AG10803 (cell line): ENCODE results near the gene STN1.

Source experiments
- DNase-seq: peaks from one replicate; pipeline ENCODE4 v3.0.0; 2010; ENCODE audit warnings: low read depth
- H3K4me3 ChIP-seq: 2 replicates; pipeline ENCODE4 v1.5.1; 2011; ENCODE audit warnings: mild to moderate bottlenecking, low read length, control low read depth
- TF ChIP-seq, protein P1 (sequence below): conservative IDR thresholded peaks from 2 replicates; pipeline ENCODE4 v1.5.1; 2011; ENCODE audit warnings: mild to moderate bottlenecking, low read length, control low read depth, inconsistent platforms

The STN1 gene

DNA sequence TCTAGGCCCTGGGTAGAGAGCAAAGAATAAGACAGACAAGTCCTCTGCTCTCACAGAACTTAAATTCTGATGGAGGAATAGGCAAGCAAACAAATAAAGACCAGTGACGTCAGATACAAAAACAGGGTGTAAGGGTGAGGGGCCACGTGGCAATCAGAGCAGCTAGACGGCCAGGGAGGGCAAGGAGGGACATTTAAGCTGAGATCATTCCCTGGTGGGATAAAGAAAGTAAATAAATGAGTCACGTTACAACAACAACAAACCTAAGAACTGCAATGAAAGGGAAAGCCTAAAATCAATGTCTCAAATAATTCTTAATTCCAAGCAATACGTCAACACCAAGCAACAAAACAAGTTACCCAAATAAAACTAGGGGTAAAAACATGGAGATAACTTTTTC, 21.8 kb downstream of the STN1 start:
- no peak overlapping the region for H3K4me3 ChIP-seq
- peak; percentile 18 for DNase-seq
- TF ChIP-seq, protein P1, sequence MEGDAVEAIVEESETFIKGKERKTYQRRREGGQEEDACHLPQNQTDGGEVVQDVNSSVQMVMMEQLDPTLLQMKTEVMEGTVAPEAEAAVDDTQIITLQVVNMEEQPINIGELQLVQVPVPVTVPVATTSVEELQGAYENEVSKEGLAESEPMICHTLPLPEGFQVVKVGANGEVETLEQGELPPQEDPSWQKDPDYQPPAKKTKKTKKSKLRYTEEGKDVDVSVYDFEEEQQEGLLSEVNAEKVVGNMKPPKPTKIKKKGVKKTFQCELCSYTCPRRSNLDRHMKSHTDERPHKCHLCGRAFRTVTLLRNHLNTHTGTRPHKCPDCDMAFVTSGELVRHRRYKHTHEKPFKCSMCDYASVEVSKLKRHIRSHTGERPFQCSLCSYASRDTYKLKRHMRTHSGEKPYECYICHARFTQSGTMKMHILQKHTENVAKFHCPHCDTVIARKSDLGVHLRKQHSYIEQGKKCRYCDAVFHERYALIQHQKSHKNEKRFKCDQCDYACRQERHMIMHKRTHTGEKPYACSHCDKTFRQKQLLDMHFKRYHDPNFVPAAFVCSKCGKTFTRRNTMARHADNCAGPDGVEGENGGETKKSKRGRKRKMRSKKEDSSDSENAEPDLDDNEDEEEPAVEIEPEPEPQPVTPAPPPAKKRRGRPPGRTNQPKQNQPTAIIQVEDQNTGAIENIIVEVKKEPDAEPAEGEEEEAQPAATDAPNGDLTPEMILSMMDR = no peak

DNA sequence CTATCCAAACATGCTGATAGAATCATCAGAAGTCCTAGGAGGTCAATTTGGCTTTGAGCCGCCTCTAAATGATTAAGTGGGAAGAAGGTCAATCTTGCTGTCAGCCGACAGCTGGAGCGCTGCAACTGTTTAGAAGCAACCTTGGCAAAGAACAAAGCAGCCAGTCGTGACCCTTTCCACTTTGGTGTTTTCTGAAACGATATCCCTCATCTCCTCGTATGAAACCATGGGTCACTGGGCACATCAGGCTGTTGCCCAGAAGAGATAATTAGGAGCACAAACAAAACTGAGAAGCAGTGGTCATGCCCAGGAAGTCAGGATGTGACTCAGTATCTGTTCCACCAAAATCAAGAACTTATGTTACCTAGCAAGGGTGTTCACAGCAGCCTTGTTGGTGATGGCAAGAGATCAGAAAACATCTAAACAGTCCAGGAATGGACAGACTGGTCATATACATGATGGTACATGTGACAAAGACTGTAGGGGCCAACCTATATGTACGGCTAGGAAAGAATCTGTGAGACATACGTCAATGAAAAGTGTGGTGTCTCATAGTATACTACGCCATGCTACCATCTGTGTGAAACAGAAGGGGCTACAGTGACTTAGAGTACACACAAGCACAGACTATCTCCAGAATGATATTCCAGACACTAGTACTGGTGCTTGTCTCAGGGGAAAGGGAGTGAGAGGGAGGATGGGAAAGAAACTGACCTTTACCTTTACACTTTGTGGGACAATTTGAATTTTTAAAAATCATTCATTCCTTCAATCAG, 22.4 kb downstream of the STN1 start:
- peak; percentile 81 for DNase-seq
- TF ChIP-seq, protein P1 = no peak
- H3K4me3 ChIP-seq = peak overlapping the region; percentile 3; the same call in 1 of the 2 replicates

DNA sequence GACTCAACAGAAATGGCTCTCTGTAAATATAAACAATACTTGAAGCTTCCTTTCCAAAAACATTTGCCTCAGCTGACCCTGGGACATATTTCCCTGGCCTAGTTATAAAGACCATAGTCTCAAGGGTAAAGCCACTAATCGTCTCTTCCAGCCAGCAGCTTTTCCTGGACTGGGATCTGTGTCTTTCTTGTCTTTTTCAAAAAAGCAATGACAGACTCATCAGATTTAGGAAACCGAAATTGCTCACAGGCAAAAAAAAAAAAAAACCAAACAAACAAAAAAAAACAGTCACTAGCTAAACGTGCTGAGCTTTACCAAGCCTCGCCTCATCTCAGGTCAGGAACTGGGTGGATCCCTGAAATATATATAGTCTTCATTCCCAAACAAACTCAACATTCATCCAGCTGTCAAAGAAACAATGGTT, 23.5 kb downstream of the STN1 start:
- TF ChIP-seq, protein P1 = no peak
- DNase-seq = peak; percentile 44
- H3K4me3 ChIP-seq = no peak overlapping the region

DNA sequence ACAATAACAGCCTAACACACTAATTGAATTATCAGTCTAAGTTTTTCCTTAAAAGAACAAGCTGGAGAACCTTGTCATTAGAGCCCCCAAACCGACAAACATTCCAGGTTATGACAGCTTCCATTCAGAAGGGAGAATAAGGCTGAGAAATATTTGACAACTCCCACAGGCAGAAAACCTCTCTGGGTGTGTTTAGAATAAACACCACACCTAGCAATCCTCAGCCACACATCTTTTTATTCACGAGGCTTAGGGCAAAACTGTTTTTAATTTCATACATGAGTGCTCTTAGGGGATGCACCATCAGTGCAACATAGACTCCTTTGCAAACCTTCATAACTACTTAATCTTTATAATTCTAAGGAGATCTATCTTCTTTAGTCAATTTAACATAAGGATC, 24.2 kb downstream of the STN1 start:
- TF ChIP-seq, protein P1 = no peak
- DNase-seq = no peak
- no peak overlapping the region for H3K4me3 ChIP-seq

DNA sequence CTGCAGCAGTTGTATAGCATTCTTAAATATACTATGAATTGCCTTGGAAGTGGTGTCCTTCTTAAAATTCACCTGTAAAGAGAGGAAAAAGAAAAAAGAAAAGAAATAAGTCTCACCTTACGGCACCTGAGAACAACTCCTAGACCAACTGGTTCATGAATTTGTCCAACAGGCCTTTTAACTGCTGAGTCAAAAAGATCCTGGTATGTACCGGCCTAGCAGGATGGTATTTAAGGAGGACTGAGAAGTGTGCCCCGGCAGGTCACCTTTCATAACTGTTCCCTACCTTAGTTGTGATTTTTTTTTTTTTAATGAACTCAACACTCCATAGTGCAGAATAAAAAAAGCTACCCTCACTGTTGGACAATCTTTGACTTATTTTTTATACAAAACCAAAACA, 25.8 kb downstream of the STN1 start:
- TF ChIP-seq, protein P1 = no peak
- no peak for DNase-seq
- no peak overlapping the region for H3K4me3 ChIP-seq

DNA sequence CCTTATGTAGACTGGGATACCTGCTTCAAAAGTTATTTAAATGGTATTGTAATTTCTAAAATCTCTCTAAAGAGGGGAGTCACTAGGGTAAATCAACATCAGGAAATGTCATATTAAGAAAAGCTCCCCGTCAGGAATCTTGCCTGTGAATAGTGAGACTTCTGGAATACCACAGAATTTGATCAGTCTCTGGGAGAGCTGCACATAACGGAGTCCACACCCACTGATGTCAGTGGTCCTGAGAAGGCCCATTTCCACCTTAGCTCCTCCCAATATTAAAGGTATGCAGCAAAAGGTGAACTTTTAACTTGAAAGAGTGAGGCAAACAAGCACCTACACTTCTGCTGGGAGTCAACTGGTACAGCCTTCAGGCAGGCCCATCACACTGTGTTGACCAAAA, 27.3 kb downstream of the STN1 start:
- H3K4me3 ChIP-seq = no peak overlapping the region
- TF ChIP-seq, protein P1 = no peak
- DNase-seq = no peak

DNA sequence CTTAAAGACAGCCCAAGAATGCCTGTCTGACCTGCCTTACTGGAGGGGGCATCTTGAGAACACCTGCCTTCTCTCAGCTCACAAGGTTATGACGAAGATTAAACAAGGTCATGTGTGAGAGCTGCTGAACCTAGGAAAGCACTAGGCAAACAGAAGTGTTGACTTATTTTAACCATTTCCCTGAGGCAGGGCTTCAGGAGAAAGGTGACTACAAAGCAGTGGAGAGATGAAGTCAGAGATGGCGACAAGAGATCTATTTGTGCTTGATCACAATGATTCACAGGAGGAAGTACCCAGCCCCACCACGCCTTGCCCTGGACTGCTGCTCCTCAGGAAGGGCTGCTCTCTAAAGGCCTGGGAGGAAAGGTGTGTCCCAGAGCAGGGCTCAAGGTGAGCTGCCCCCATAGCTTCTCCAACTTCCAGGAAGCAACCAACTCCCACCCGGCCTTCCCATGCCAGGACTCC, 27.8 kb downstream of the STN1 start:
- TF ChIP-seq, protein P1 = no peak
- DNase-seq = no peak
- H3K4me3 ChIP-seq = no peak overlapping the region
